ENCODE data around the gene FNDC3B. TPM values are rescaled to one million over a fixed set of nuclear protein-coding genes. Genes with fewer than 3 reads are reported as not detected.
"Not testable (repeated sequence)": the region's sequence is repeated elsewhere in the genome, so short reads cannot be mapped to it uniquely, and the experiment has no call there.

Gene FNDC3B
- total RNA-seq, 2 experiments from 2014 or later = 13.4 to 15.3 TPM

GRCh38 chr3:172036541-172037215 lies 2.7 kb upstream of the FNDC3B start:
- Mint-ChIP-seq H3K27me3 (peaks cover 4% of the 10 kb centered on the region), H3K36me3 (ENCODE audit: low read depth) (peaks cover 3% of the 10 kb centered on the region), H3K27ac (no peak overlapping the region), H3K4me1 (peaks cover 20% of the 10 kb centered on the region), H3K9me3 (peaks cover 5% of the 10 kb centered on the region), H3K4me3 (no peak overlapping the region)
- CTCF ChIA-PET = interaction anchor here (0.7 to 1.6 kb wide), 5 partner anchors 14 to 357 kb away, joined by 3 to 6 read pairs (median 3); no protein-coding TSS in a partner anchor
- POLR2A ChIA-PET = no interaction called here
- no peak for DNase-seq

GRCh38 chr3:172038798-172039435 lies 461 bp upstream of the FNDC3B start:
- peaks cover 20% of the 10 kb centered on the region for H3K4me1 Mint-ChIP-seq
- no peak for DNase-seq
- H3K27ac Mint-ChIP-seq = peak overlapping the region; percentile 3
- H3K36me3 Mint-ChIP-seq (ENCODE audit: low read depth) = peaks cover 3% of the 10 kb centered on the region
- H3K4me3 Mint-ChIP-seq = peak overlapping the region; percentile 95
- POLR2A ChIA-PET = interaction anchor here (0.5 to 1.0 kb wide), 4 partner anchors 69 to 1959 kb away, joined by 3 read pairs; no protein-coding TSS in a partner anchor
- CTCF ChIA-PET = interaction anchor here (1.1 to 1.7 kb wide), 2 partner anchors 11 to 65 kb away, joined by 3 to 5 read pairs; no protein-coding TSS in a partner anchor
- H3K27me3 Mint-ChIP-seq = peaks cover 4% of the 10 kb centered on the region
- H3K9me3 Mint-ChIP-seq = peaks cover 5% of the 10 kb centered on the region

- Mint-ChIP-seq H3K36me3 (ENCODE audit: low read depth) (peaks cover 3% of the 10 kb centered on the region), H3K4me3 (peak overlapping the region; percentile 95), H3K27me3 (peaks cover 4% of the 10 kb centered on the region), H3K9me3 (peaks cover under 1% of the 10 kb centered on the region), H3K27ac (peak overlapping the region; percentile 73), H3K4me1 (peaks cover 15% of the 10 kb centered on the region)
- ChIA-PET POLR2A (no interaction called here), CTCF (no interaction called here)
- peak; percentile 30 for DNase-seq
Measured at GRCh38 chr3:172040078-172040980, 951 bp downstream of the FNDC3B start.

- ChIA-PET CTCF (interaction anchor here (0.6 to 1.8 kb wide), 7 partner anchors 10 to 632 kb away, joined by 3 to 5 read pairs (median 4); no protein-coding TSS in a partner anchor), POLR2A (no interaction called here)
- H3K27ac Mint-ChIP-seq = peak overlapping the region; percentile 74
- peak overlapping the region; percentile 61 for H3K4me3 Mint-ChIP-seq
- H3K4me1 Mint-ChIP-seq = peaks cover 15% of the 10 kb centered on the region
- peaks cover 3% of the 10 kb centered on the region for H3K36me3 Mint-ChIP-seq (ENCODE audit: low read depth)
- H3K27me3 Mint-ChIP-seq = peaks cover 4% of the 10 kb centered on the region
- DNase-seq = no peak
- no peaks in the 10 kb centered on the region for H3K9me3 Mint-ChIP-seq
Measured at GRCh38 chr3:172040981-172041963, 1.9 kb downstream of the FNDC3B start.

GRCh38 chr3:172042136-172042662 lies 2.8 kb downstream of the FNDC3B start:
- Mint-ChIP-seq H3K36me3 (ENCODE audit: low read depth) (peaks cover 3% of the 10 kb centered on the region), H3K9me3 (no peaks in the 10 kb centered on the region), H3K4me3 (peak overlapping the region; percentile 61), H3K4me1 (peaks cover 15% of the 10 kb centered on the region), H3K27ac (no peak overlapping the region), H3K27me3 (peaks cover 4% of the 10 kb centered on the region)
- ChIA-PET CTCF (interaction anchor here (0.6 to 1.8 kb wide), 9 partner anchors 9 to 631 kb away, joined by 3 to 5 read pairs (median 3); no protein-coding TSS in a partner anchor), POLR2A (interaction anchor here (0.7 kb wide), 1 partner anchor 1146 kb away, joined by 5 read pairs; no protein-coding TSS in a partner anchor)
- no peak for DNase-seq

- H3K27me3 Mint-ChIP-seq; H3K27ac Mint-ChIP-seq; H3K4me3 Mint-ChIP-seq; H3K9me3 Mint-ChIP-seq; POLR2A ChIA-PET; DNase-seq; H3K36me3 Mint-ChIP-seq (ENCODE audit: low read depth): not testable (repeated sequence)
- peaks cover 15% of the 10 kb centered on the region for H3K4me1 Mint-ChIP-seq
- CTCF ChIA-PET = interaction anchor here (0.7 to 1.8 kb wide), 6 partner anchors 8 to 299 kb away, joined by 3 to 5 read pairs (median 3); no protein-coding TSS in a partner anchor
Measured at GRCh38 chr3:172042663-172043179, 3.3 kb downstream of the FNDC3B start.

GRCh38 chr3:172043233-172043632 lies 3.9 kb downstream of the FNDC3B start:
- no peaks in the 10 kb centered on the region for H3K9me3 Mint-ChIP-seq
- H3K4me1 Mint-ChIP-seq = peaks cover 15% of the 10 kb centered on the region
- H3K36me3 Mint-ChIP-seq (ENCODE audit: low read depth) = peaks cover 2% of the 10 kb centered on the region
- DNase-seq = no peak
- H3K27me3 Mint-ChIP-seq = peaks cover 2% of the 10 kb centered on the region
- no peak overlapping the region for H3K27ac Mint-ChIP-seq
- CTCF ChIA-PET = interaction anchor here (0.7 to 1.8 kb wide), 3 partner anchors 8 to 136 kb away, joined by 3 to 5 read pairs (median 4); no protein-coding TSS in a partner anchor
- POLR2A ChIA-PET = no interaction called here
- no peak overlapping the region for H3K4me3 Mint-ChIP-seq

GRCh38 chr3:172043766-172044165 lies 4.4 kb downstream of the FNDC3B start:
- H3K27me3 Mint-ChIP-seq = peaks cover 2% of the 10 kb centered on the region
- CTCF ChIA-PET = no interaction called here
- no peak overlapping the region for H3K4me3 Mint-ChIP-seq
- POLR2A ChIA-PET = no interaction called here
- no peak overlapping the region for H3K27ac Mint-ChIP-seq
- peaks cover 15% of the 10 kb centered on the region for H3K4me1 Mint-ChIP-seq
- H3K36me3 Mint-ChIP-seq (ENCODE audit: low read depth) = peaks cover 2% of the 10 kb centered on the region
- DNase-seq = no peak
- no peaks in the 10 kb centered on the region for H3K9me3 Mint-ChIP-seq

- Mint-ChIP-seq H3K9me3 (no peaks in the 10 kb centered on the region), H3K27ac (no peak overlapping the region), H3K4me1 (peaks cover 9% of the 10 kb centered on the region), H3K27me3 (no peaks in the 10 kb centered on the region), H3K36me3 (ENCODE audit: low read depth) (no peaks in the 10 kb centered on the region), H3K4me3 (no peak overlapping the region)
- CTCF ChIA-PET = interaction anchor here (0.8 to 1.9 kb wide), 4 partner anchors 9 to 94 kb away, joined by 3 to 8 read pairs (median 4); no protein-coding TSS in a partner anchor
- POLR2A ChIA-PET = no interaction called here
- DNase-seq = no peak
Measured at GRCh38 chr3:172044833-172045585, 5.6 kb downstream of the FNDC3B start.

- CTCF ChIA-PET = interaction anchor here (0.6 to 1.9 kb wide), 3 partner anchors 11 to 93 kb away, joined by 4 read pairs; no protein-coding TSS in a partner anchor
- Mint-ChIP-seq H3K4me3 (no peak overlapping the region), H3K36me3 (ENCODE audit: low read depth) (peaks cover 1% of the 10 kb centered on the region), H3K4me1 (peaks cover 4% of the 10 kb centered on the region), H3K9me3 (no peaks in the 10 kb centered on the region), H3K27ac (no peak overlapping the region), H3K27me3 (no peaks in the 10 kb centered on the region)
- DNase-seq = no peak
- POLR2A ChIA-PET = no interaction called here
Measured at GRCh38 chr3:172046268-172046915, 7.0 kb downstream of the FNDC3B start.
